GM12873 (cell line): ENCODE measurements around the gene CSRNP3.

Source experiments
- TF ChIP-seq, protein P1 (sequence below): IDR thresholded peaks from 2 replicates; pipeline ENCODE4 v1.5.1; 2012; ENCODE audit warnings: low read depth, mild to moderate bottlenecking, moderate library complexity, low read length, control low read depth; ENCODE audit not compliant: insufficient read depth; ENCODE audit errors: missing control alignments

The CSRNP3 gene

DNA sequence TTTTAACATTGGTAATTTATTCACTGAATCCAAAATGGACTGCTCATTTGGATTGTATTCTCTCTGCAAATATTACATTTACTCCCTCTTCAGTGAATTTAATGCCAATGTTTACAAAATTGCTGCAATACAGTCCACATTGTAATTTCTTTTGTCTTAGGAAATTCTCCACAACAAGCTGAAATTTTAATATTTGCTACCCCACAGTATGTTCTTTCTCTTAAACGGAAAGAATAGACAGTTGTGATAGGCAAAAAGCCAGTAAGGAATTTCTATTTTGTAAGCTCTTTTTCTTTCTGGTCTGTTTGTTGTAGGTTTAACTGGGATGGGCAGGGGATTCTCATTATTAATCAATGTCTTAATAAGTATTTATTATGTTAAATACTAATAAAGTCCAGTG lies 92.0 kb downstream of the CSRNP3 start:
- TF ChIP-seq, protein P1, sequence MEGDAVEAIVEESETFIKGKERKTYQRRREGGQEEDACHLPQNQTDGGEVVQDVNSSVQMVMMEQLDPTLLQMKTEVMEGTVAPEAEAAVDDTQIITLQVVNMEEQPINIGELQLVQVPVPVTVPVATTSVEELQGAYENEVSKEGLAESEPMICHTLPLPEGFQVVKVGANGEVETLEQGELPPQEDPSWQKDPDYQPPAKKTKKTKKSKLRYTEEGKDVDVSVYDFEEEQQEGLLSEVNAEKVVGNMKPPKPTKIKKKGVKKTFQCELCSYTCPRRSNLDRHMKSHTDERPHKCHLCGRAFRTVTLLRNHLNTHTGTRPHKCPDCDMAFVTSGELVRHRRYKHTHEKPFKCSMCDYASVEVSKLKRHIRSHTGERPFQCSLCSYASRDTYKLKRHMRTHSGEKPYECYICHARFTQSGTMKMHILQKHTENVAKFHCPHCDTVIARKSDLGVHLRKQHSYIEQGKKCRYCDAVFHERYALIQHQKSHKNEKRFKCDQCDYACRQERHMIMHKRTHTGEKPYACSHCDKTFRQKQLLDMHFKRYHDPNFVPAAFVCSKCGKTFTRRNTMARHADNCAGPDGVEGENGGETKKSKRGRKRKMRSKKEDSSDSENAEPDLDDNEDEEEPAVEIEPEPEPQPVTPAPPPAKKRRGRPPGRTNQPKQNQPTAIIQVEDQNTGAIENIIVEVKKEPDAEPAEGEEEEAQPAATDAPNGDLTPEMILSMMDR, result no peak

DNA sequence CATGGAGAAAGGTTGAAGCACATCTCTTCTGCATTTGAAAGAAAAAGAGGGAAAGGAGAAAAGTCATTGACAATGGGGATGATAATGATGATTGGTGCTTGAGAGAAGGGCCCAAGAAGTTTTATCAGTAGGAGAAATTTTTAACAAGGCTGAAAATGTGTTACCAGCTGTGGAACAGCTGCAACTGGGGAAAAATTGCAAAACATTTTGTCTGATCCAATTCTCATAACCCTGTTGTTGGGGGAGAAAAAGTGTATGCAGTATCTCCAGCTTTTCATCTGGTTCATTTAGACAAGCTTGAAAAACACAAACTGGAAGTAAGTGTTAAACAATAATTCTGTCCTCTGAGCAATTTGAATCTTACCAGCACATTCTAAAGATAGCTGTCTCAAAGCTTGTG lies 92.7 kb downstream of the CSRNP3 start:
- TF ChIP-seq, protein P1, result no peak

DNA sequence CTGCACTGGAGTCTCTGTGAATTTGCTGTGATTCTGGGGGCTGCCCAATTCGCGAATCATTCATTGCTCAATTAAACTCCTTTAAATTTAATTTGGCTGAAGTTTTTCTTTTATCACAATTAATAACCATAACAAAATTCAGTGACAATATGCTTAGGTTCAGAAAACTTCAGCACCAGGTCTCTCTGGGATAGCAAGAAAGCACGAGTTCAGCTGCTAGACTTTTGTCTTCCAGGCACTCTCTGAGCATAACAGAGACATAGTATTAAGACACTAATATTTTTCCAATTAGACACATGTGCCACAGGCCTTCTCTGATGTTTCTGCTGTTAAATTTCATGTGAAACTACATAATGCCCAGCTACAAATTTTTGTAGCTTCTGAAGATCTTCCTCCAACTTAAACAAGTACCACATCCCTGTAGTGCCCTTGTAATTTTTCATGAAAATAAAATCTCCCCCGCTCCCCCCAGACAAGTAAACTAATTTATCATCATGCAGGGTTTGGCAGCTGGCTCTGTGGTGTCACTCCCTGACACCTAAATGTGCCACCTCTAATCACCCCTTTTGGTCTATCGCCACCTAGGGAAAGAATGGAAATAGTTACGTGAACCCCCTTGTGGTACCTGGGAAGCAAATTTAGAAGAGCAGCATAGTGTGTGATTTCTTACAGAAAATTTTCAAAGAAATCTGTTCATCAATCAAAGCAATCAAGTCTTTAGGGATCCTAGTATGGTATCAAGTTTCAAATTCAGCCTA lies 94.1 kb downstream of the CSRNP3 start:
- TF ChIP-seq, protein P1, result peak; percentile 27

DNA sequence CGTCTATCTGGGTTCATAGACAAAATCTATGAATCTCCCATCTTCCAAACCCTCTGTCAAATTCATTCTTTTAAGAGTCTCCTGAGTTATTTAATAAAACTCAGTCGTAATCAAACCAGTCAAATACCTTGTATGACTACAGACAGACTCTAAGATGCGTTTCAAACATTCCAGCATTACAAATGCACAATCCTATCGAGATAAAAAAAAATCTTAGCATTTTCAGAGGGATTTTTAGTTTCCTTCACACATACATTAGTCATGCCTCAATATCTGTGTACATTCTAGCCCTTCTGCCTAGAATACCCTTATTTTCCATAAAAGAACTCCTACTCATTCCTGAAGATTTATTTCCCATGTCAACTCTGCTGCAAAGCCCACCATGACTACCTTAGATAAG lies 96.5 kb downstream of the CSRNP3 start:
- TF ChIP-seq, protein P1, result no peak

DNA sequence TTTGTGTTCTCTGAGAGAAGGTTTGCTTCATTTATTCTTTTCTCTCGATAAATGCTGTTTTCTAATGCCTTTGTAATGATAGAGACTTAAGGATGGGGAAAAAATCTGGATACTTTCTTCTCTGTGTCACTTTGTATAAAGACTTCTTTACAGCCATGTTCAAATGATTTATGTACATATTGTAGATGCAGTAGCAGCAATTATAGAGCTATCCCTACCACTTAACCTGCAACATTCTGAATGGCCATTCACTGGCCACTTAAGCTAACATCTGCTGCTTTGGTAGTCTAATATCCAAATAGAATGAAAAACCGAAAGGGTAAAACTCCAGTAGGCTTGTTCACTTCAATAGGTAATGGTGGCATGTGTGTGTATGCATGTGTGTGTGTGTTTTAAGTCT lies 97.8 kb downstream of the CSRNP3 start:
- TF ChIP-seq, protein P1, result no peak

DNA sequence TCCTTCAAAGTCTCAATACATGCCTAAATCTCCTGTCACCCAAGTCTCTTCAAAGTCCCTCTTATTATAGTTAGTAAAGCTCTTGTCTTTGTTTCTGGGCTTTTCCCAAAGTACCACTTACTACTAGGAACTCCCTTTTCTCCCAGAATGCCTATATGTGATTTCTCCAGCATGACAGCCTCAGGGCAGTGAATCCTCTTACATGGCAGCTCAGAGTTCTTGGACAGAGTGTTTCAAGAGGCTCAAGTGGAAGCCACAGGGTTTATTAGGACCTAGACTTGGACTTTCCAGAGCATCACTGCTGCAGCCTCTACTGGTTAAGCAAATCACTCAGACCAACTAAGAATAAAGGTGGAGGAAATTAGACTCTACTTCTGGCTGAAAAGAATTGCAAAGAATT lies 98.9 kb downstream of the CSRNP3 start:
- TF ChIP-seq, protein P1, result no peak

DNA sequence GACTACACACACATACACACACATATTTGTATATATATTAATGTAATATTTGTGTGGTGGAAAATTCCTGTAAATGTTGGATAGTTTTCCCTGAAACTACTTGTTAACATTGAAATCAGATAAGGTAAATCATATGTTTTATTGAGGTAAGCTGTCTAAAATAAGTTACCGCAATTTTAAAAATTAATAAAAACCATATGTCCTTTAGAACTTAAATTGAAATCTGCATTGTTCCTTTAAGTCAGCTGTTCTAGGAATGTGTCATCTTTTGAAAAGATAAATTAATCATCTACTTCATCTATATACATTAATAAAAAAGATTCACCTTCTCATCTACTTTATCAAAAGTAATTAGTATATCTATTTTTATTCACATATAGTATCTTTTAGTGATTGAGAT lies 102.0 kb downstream of the CSRNP3 start:
- TF ChIP-seq, protein P1, result no peak
